ENCODE measurements around the gene B3GNT9. TPM values are rescaled to one million over a fixed set of nuclear protein-coding genes. Genes with fewer than 3 reads are reported as not detected.

Gene B3GNT9
- total RNA-seq, 1 donor from 2014 or later: 40.7 TPM

GRCh38 chr16:67162506-67163163 lies 11.8 kb upstream of the B3GNT9 start:
- H3K27ac ChIP-seq: peak overlapping the region; percentile 77 to 79
- DNase-seq (ENCODE audit: low spot score in 2 of 2): no peak
- H3K4me3 ChIP-seq: peak overlapping the region; percentile 50 to 57
- intact Hi-C loops (cut with DNase I): loop anchor here (1.0 kb wide), 1 partner anchor 22 kb away; no protein-coding TSS in a partner anchor
- TF ChIP-seq, protein P1, sequence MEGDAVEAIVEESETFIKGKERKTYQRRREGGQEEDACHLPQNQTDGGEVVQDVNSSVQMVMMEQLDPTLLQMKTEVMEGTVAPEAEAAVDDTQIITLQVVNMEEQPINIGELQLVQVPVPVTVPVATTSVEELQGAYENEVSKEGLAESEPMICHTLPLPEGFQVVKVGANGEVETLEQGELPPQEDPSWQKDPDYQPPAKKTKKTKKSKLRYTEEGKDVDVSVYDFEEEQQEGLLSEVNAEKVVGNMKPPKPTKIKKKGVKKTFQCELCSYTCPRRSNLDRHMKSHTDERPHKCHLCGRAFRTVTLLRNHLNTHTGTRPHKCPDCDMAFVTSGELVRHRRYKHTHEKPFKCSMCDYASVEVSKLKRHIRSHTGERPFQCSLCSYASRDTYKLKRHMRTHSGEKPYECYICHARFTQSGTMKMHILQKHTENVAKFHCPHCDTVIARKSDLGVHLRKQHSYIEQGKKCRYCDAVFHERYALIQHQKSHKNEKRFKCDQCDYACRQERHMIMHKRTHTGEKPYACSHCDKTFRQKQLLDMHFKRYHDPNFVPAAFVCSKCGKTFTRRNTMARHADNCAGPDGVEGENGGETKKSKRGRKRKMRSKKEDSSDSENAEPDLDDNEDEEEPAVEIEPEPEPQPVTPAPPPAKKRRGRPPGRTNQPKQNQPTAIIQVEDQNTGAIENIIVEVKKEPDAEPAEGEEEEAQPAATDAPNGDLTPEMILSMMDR (IDR thresholded peaks at IDR 0.05): no peak
- no peaks in the 10 kb centered on the region for H3K9me3 ChIP-seq
- no peaks in the 10 kb centered on the region for H3K36me3 ChIP-seq
- H3K4me1 ChIP-seq: peaks cover 21 to 41% of the 10 kb centered on the region in 2 donors
- H3K27me3 ChIP-seq: no peaks in the 10 kb centered on the region

DNA sequence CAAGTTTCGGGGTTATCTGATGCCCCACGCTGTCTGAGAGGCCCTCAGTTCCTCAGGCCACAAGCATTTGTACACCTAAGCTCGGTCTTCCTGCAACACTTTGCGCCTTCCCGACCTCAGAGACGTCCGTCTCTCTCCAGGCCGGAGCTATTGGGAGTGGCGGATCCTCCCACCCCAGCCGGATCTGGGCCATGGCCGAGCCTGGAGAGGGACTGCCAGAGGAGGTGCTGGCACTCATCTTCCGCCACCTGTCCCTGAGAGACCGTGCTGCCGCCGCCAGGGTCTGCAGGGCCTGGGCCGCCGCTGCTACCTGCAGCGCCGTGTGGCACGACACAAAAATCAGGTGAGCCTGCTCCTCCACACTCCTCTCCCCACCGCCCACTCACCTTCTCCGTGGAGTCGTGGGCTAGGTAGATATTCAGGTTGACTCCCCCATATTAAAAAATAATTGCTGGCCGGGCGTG lies 10.8 kb upstream of the B3GNT9 start:
- Histone ChIP-seq H3K27me3 (no peaks in the 10 kb centered on the region), H3K4me3 (peak overlapping the region; percentile 82 to 89), H3K9me3 (no peaks in the 10 kb centered on the region), H3K36me3 (no peaks in the 10 kb centered on the region), H3K4me1 (peaks cover 21 to 41% of the 10 kb centered on the region in 2 donors), H3K27ac (no peak overlapping the region)
- DNase-seq (ENCODE audit: low spot score in 2 of 2): no peak
- TF ChIP-seq, protein P1 (IDR thresholded peaks at IDR 0.05): no peak
- intact Hi-C loops (cut with DNase I): no loop called here

- no peaks in the 10 kb centered on the region for H3K27me3 ChIP-seq
- H3K27ac ChIP-seq: peak overlapping the region; percentile 68 to 80
- DNase-seq (ENCODE audit: low spot score in 2 of 2): no peak
- intact Hi-C loops (cut with DNase I): loop anchor here (1.0 to 5.0 kb wide), 3 partner anchors 15 to 162 kb away; partner anchors contain the start of gene CBFB
- peak overlapping the region; percentile 82 to 89 for H3K4me3 ChIP-seq
- H3K4me1 ChIP-seq: peaks cover 9 to 38% of the 10 kb centered on the region in 2 donors
- no peaks in the 10 kb centered on the region for H3K9me3 ChIP-seq
- TF ChIP-seq, protein P1 (IDR thresholded peaks at IDR 0.05): no peak
- no peaks in the 10 kb centered on the region for H3K36me3 ChIP-seq
These were observed 8.1 kb upstream of the B3GNT9 start for GRCh38 chr16:67158637-67159600.

DNA sequence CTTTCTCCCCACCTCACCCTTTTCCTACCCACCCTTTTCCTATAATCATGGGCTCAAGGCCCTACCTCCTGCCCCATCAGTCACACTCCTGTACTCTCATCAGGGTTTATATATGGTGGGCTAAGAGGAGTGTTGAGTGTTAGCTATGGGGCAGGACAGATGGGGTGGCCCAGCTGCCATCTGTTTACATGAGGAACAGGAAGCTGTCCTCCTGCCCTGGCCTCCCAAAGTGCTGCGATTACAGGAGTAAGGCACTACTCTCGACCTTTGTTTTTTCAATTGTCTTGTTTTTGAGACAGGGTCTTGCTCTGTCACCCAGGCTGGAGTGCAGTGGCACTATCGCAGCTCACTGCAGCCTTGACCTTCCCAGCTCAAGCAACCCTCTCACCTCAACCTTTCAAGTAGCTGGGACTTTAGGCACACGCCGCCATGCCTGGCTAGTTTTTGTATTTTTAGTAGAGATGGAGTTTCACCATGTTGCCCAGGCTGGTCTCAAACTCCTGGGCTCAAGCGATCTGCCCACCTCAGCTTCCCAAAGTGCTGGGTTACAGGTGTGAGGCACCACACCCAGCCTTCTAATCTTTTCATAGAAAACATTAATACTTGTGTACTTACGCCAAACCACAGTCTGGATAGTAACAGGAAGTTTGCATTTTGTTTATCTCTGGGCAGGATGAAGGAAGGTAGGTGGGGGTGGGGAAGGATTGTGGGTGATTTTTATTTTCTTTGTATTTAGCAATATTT lies 7.3 kb upstream of the B3GNT9 start:
- peaks cover 3 to 29% of the 10 kb centered on the region in 2 donors for H3K4me1 ChIP-seq
- peak overlapping the region in 1 of 2 donors; percentile 68 for H3K27ac ChIP-seq
- no peaks in the 10 kb centered on the region for H3K27me3 ChIP-seq
- H3K9me3 ChIP-seq: no peaks in the 10 kb centered on the region
- H3K4me3 ChIP-seq: no peak overlapping the region
- intact Hi-C loops (cut with DNase I): loop anchor here (5.0 kb wide), 2 partner anchors 131 to 161 kb away; partner anchors contain the start of gene CBFB
- no peak for DNase-seq (ENCODE audit: low spot score in 2 of 2)
- TF ChIP-seq, protein P1 (IDR thresholded peaks at IDR 0.05): no peak
- H3K36me3 ChIP-seq: no peaks in the 10 kb centered on the region

Measured in ascending aorta (tissue), 2 donors.